Endothelial cell of hepatic sinusoid (primary cell): Measurements from ENCODE around the gene PACRG.

ENCODE experiments used
- in situ Hi-C: cut with HindIII; loops from 2 replicates; pipeline ENCODE4 v1.10.0; 2017; ENCODE audit warnings: low sequenced_read_pairs

PACRG gene

DNA sequence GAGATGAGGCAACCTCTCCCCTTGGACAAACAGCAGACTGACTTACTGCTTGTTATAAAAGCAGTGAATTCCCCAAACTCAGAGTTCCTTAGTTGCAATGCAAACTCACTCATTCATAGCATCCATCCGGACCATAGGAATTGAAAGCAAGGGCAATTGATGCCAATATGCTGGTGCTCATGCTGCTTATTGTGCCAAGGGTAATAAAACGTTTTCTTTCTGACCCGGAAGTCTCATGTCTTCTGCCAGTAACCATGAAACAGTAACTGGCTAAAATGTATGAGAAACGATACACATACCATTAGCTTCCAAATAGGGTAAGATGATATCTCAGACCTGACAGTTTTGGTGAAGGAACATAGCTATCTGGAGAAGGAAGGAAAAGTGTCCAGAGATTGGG is 18.3 kb upstream of the PACRG start:
- in situ Hi-C loops, result no loop called here

DNA sequence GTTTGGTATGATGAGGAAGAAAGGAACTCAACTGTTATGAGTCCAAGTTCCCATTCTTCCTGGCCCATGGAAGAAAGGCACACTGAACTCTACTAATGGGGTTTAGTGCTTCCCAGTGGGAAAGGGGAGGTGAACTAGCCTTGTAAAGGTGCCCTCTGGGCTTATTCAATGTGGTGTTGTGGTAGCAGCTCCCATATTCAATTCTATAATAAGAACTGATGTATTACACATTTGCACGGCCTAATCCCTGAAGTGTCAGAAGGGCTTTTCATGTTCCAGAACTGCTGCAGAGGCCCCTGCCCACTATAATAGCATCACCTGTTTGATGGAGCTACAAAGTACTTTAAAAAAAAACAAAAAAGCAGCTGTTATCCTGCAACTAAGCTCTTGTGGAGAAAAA is 17.4 kb upstream of the PACRG start:
- in situ Hi-C loops, result no loop called here

DNA sequence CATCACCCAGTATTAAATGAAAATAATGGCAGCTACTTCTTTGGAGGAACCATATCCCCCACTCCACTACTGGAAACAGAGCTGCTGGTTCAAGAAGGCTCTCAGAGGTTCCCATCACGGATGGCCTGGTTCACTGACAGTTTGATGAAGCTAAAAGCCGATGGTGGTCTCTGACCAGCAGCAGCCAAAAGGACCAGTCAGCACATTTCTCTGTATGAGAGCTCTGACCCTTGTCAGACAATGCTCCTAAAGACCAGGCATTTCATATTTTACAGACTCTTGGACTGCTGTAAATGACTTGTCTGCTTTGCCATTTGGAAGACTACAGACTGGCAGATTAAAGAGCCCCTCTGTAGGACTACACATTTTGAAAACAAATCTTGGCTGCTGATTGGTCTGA is 16.8 kb upstream of the PACRG start:
- in situ Hi-C loops, result no loop called here

DNA sequence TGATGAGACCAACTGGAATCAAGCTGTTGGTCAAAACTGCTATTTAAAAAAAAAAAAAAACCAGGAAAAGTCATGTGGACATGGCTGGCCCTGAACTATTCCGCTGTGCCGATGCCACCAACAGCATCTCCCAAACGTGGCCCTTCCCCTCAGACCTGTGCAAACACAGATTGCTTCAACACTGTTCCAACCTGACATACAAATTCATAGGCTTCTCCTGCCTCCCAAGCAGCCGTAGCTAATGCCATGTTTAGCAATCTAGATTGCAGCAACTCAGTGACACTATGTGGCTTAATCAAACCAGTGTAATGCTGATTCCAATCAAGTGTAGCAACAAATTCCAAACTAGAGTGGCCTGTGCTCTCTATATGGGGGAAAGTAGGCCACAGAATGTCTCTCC is 16.4 kb upstream of the PACRG start:
- in situ Hi-C loops, result no loop called here

DNA sequence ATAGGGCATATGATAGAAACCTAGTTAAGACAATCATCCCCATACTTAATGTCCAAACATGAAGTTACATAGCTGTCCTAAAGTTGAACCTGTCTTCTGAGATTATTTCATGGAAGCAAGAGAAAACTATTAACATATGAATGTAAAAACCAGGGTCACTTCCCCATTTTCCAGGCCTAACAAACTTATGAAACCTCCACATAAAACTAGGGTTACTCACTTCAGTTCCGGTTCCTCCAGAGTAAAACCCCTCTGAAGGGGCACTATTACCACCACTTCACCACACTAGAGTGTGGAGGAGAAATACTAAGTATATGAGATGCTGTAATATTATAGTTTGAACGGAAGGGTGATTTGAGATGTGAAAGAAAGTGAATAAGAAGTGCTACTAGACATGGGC is 15.1 kb upstream of the PACRG start:
- in situ Hi-C loops, result no loop called here

DNA sequence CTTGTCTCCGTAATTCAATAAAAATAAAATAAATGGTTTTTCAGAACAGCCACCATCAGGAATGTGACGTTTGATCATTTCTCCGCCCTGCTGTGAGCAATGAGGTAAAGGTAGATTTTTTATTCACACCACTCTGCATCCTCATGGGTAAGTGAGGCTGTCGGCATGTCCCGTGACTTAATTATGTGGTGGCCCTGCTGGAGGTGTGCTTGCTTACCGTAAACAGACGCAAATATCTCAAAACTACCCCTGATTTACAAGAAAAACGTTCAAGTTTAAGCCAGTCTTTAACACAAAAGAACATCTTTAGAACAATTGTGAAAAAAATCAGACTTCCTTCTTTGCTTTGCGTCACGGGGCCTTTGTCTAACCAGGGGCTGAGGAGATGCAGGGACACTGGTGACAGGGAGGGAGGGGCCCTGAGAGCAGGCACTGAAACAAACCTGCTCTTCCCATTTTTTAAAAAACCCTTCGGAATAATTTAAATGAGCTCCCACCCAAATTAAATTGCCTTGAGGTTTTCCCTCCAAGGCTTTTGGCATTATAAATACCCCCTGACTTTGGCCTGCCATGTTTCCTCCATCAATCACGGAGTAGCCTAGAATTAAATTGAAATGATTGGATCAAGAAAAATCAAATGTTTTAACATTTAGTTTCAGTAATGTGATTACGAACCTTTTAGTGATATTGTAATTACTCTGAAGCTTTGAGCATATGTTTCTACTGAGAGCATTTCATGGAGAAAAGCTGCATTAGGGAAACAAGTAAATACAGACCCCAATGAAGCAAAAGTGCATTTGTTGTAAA is 13.6 kb upstream of the PACRG start:
- in situ Hi-C loops, result no loop called here

DNA sequence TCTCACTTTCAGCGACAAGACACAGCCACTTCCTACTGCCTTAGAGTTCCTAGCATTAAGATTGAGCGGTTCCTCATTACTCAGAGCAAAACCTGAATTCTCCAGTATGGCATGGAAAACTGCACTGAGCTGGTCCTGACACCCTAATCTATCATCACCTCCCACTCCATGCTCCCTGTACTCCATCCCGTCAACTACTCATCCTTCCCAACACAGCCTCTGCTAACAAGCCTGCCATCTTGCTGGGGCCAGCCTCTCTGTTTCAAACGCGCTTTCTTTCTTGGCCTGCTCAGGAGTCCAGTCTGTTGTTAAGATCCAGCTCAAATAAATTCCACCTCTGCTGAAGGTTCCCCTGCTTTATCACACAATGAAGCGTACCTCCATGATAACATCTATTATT is 12.2 kb upstream of the PACRG start:
- in situ Hi-C loops, result no loop called here

DNA sequence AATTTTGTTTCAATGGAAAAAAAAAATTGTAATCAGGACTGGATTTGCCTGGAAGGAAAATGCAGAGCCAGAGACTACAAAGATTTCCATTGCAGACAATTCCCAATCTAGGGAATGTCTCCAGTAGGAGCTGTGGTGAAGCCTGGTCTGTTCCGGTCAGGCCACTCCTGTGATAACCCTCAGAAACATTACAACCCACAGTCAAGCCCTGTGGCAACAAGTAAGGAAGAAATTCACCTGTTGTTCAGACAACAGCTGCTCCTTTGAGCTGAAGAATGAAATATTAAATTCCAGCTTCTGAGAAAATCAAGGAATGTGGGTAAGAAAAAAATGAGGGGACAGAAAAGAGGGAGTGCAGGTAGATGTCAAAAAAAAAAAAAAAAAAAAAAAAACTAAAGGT is 8.2 kb upstream of the PACRG start:
- in situ Hi-C loops, result no loop called here

DNA sequence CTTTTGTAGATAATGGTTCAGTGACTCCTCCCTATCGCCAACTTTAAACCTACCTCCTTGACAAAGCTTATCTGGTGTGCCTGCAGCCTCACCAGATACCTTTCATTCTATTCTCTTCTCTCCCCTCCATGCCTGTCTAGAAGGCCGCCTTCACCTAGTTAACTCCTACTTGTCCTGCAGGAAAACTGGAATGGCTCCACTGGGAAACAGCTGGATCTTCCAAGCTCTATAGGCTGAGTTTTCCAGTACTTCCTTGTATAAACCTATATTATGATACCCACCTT is 6.4 kb upstream of the PACRG start:
- in situ Hi-C loops, result no loop called here

DNA sequence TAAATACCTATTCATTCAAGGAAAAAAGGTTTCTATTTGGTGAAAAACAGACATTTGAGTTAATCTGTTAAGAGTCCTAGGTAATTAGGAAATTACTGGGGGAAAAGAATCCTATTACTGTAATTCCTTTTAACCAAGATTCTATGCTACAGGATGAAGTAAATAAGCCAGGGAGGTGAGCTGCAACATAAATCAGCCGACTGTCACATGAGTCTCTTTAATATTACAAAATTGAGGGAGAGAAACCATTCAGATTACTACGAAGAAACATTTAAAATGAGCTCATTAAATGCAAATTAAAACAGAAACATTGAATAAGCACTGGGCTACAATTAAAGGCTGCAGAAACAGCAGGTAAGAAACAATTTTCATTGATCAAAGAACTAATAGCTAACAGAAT is 5.5 kb upstream of the PACRG start:
- in situ Hi-C loops, result no loop called here

DNA sequence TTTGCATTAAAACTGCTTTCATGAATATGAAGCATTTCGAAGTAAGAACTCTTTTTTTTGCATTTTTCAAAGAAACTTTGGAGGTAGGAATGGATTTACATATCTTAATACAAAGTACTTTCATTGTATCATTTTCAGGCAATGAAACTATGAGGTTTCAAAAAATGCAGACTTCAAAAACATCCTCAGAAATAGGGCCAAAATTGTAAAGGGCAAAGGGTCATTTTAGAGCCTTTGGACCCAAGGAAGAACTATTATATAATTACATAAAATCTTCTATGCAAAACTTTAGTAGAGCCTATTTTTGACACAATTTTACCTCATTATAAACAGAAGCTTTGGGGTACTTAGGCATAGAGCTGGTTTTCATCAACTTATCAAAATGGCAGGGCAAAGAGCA is 5.1 kb upstream of the PACRG start:
- in situ Hi-C loops, result no loop called here

DNA sequence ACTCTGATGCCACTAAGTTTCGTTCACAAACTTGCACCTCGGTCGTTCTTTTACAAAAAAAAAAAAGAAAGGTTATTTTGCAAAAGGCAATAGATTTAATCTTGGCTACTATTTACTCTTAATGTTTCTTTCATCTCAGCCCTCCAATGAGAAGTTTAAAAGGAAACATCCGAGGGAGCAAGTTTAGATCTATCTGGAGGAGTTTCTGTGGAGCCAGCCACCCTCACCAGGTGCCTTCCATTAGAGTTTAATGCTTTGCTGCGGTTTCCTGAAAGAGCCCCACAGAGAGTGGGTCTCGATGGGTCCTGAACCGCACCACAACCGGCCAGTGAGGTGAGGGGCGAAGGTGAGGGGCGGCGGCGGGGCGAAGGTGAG is 840 bp upstream of the PACRG start:
- in situ Hi-C loops, result no loop called here

DNA sequence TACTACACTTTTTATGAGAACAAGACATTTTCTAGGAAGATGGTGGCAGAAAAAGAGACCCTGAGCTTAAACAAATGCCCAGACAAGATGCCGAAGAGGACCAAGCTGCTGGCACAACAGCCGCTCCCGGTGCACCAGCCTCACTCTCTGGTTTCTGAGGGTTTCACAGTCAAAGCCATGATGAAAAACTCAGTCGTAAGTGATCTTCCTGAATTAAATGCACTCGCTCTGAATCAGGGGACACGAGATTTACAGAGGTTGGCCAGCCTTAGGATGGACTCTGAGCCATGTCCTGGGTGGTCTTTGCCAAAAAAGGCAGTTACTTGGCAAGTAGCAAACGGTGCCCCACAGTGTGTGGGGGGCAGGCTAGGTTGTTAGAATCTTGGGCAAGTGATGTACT is 423 bp downstream of the PACRG start:
- in situ Hi-C loops, result no loop called here

DNA sequence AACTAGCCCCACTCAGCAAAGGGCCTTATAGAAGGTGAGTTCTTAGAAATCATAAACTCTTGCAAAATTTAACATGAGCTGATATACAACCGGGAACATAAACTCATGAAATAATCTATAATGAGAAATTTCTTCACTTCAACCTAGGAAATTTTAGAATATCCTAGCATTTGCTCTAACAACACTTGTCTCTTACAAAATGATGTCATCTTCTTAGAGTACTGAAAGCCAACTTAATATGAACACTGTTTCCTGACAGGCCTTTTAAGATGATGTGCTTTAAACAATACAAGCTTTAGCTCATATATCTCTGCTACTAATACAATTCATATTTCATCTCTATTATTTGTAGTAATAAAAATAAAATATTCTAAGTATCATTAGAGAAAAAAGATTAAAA is 932 bp downstream of the PACRG start:
- in situ Hi-C loops, result no loop called here

DNA sequence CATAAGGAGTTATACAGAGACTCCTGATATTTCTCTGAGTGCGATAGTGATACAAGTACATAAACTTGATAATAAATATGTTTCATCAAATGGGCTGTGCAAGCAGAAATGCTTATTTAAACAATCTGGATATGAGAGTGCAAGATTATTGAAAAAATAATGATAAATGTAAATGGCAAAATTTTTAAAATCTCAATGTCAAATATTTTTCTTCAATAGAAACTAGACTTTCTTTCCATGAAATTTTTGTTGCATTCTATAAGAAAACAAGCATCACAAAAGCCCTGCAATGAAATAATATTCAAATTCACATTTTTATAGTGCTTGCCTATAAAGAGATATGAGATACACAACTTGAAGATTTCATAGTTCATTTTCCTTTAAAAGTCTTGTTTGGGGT is 2.7 kb downstream of the PACRG start:
- in situ Hi-C loops, result no loop called here

DNA sequence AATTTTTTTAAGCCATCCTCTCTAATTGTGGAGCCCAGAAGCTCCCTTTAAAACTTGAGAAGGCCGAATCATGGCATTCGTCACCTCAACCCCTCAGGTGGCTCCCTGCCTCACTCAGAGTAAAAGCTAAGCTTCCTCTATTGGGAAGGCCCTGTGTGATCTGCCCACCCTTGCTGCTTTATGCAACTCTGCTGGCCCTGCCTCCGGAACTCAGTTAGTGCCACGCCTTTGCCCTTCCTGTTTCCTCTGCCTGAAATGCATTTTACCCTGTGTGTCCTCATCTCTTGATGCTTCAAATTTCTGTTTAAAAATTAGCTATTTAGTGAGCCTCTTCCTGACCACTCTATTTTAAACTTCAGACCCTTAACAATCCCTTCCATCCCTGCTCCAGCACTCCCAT is 5.7 kb downstream of the PACRG start:
- in situ Hi-C loops, result no loop called here

DNA sequence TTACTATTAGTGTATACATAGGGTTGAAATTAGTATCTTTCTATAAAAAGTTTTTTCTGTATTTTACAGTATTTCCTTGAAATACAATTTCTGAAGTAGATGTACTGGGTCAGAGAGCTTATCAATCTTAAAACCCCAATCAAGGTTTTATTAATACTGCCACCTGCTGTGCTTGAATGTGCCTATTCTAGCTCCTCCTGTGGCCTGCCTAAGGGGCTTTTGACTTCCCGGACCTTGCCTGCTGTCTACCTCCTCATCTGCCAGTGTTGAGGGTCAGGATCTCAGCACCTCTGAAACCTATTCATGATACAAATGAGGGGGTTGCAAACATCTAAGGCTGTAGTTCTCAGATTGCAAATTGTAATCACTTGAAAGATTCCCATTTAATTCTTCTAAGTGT is 9.2 kb downstream of the PACRG start:
- in situ Hi-C loops, result no loop called here

DNA sequence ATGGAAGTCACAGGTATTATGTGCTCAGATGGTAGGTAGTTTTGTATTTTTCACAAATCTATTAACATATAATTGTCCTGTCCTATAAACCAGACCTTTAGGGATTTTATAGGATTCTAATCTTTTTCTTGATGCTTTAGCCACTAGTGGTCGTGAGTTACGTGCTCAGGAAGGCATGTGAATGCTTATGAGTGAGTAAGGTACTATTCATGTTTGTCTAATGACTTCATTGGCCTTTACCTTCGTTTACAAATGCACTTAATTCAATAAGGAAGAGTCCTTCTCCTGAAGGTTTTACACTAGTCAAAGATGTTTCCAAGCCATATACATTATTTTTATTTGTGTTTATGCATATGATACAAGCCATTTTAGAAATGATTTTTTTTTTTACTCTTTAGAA is 23.0 kb downstream of the PACRG start:
- in situ Hi-C loops, result no loop called here

DNA sequence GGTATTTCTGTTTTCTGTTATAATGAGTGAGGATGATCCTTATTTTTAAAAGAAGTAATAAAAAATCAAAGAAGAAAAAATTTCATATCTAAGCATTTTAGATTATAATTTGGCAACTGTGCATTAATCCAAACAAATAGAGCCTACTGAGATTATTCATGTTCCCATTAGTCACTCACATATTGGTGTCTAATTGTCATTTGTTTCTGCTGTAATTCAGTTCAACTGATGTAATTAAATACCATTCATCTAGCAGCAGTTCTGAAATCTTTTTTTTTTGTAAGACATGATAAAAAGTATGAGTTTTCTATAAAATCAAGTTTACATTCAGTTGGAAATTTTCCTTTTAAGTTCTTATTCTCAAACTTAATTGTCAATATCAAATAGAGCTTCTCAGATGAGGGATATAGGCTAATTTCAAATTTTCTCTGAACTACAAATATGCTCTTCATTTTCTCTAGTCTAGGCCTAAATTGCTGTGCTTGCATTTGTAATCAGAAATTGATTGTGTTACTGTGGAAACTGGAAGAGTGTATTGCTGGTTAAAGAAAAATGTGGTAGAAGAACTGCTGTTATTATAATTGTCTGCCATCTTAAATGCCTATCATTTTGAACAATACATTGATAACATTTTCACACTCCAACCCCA is 23.6 kb downstream of the PACRG start:
- in situ Hi-C loops, result no loop called here

DNA sequence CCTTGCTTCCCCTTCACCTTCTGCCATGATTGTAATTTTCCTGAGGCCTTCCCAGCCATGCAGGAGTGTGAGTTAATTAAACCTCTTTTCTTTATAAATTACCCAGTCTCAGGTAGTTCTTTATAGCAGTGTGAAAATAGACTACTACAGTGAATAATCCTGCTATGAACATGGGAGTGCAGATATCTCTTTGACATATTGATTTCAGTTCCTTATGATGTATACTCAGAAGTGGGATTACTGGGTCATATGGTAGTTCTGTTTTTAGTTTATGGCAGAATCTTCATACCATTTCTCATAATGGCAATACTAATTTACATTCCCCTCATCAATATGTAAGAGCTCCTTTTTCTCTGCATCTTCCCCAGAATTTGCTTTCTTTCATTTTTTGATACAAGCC is 26.0 kb downstream of the PACRG start:
- in situ Hi-C loops, result no loop called here

DNA sequence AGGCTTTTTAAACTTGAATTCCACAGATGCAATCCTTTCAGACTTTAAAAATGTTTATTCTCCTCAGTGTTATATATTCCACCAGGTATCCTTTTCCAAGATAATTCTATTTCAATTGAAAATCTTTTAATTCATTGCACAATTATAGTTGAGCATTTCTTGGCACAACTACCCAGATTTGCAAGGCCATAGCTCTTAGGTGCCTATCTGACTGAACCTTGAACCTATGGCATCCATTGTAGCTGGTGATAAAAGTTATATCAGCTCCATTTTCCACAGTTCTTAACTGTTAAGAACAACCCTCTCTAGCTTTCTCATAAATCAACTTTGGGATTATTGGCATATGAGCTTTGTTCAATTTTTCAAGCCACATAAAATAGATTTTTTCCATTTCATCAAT is 42.4 kb downstream of the PACRG start:
- in situ Hi-C loops, result no loop called here

DNA sequence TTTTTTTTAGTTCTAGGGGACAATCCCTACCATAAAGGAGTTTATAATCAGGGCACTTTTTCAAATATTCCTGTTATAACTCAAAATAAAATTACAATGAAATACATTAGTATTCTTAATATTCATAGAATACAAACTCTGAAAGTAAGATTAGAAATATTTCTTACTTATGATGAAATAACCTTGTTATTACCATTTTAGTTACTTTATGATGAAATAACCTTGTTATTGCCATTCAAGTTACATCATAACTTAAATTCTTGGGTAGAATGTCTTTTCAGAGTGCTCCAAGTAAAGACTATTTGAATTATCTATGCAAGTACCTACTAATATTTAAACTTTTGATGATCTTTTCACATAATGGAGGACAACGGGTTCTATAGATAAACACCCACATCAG is 43.2 kb downstream of the PACRG start:
- in situ Hi-C loops, result no loop called here

DNA sequence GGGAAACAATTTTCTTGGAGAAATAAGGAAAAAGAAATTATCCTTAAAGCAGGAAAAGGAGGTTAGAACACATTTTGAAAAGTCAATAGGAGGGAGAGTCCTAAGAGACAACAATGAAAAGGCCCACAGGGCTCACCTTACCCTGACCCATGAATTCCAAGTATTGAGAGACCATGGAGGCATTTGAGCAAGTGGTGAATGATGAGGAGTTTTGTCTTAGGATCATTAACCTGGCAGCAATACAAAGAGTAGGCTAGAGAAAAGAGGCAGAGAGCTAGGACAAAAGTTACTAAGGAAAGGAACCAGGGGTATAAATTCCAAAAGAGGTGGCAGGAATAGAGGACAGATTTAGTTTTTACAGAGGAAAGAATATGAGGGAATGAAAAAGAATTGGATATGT is 44.7 kb downstream of the PACRG start:
- in situ Hi-C loops, result no loop called here
